Activated T-cell treated with anti-CD3 and anti-CD28 coated beads, Interleukin-2, amount 50 U/mL, for 24 hours (primary cell): ENCODE data around the gene UFSP2.

Source experiments
- DNase-seq: peaks from one replicate; pipeline ENCODE4 v3.0.0-alpha.2; 2020
- H3K27ac Mint-ChIP-seq: 2 replicates; pipeline ENCODE4 v1.8.0; 2020; ENCODE audit warnings: mild to moderate bottlenecking, mixed read lengths
- H3K27me3 Mint-ChIP-seq: 2 replicates; pipeline ENCODE4 v1.8.0; 2020; ENCODE audit warnings: mixed read lengths
- H3K36me3 Mint-ChIP-seq: 2 replicates; pipeline ENCODE4 v1.8.0; 2020; ENCODE audit warnings: low read depth, mixed read lengths
- H3K4me1 Mint-ChIP-seq: 2 replicates; pipeline ENCODE4 v1.8.0; 2020; ENCODE audit warnings: low read depth, mixed read lengths
- H3K4me3 Mint-ChIP-seq: 2 replicates; pipeline ENCODE4 v1.8.0; 2020; ENCODE audit warnings: mild to moderate bottlenecking, moderate library complexity, mixed read lengths
- H3K9me3 Mint-ChIP-seq: 2 replicates; pipeline ENCODE4 v1.8.0; 2020; ENCODE audit warnings: mixed read lengths

Gene UFSP2, protein sequence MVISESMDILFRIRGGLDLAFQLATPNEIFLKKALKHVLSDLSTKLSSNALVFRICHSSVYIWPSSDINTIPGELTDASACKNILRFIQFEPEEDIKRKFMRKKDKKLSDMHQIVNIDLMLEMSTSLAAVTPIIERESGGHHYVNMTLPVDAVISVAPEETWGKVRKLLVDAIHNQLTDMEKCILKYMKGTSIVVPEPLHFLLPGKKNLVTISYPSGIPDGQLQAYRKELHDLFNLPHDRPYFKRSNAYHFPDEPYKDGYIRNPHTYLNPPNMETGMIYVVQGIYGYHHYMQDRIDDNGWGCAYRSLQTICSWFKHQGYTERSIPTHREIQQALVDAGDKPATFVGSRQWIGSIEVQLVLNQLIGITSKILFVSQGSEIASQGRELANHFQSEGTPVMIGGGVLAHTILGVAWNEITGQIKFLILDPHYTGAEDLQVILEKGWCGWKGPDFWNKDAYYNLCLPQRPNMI

DNA sequence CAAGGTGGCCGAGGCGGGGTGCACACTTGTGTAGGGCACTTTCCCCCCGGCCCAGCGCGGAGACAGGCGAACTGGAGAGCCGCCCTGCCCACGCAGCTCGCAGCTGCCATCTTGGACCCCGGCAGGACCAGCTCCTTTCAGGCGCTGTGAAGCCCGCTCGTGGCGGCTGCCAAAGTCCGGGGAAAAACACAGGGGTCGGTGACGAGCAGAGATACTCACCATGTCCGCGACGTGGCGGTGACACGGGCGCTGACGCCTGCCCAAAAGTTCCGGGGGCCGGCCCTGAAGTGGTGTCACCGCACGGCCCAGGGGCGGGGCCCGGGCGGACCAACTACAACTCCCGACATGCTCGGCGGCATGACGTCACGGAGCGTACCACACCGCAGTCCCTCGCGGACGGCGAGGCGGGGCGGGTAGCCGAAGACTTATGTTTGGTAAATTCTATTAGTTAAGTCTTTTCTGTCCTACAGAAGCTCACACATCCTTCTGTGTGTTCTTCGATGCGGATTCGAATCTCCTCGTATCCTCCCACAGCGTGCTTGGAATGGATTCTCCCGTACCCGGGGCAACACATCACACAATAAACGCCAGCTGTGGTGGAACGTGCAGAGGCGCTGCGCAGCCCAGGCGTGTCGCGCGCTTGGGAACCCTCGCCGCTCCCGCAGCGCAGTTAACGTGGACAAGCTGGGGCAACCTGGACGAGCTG lies at the start of gene UFSP2:
TSS of gene UFSP2 (minus strand) at position 318 of the 706 bp plus-strand sequence. CDS start at position 222, 96 bp downstream.
- Mint-ChIP-seq H3K4me1 (peaks cover 35% of the 10 kb centered on the region), H3K9me3 (no peaks in the 10 kb centered on the region), H3K27me3 (peaks cover 3% of the 10 kb centered on the region), H3K4me3 (peak within 1 kb of the TSS; percentile 83), H3K36me3 (peaks cover 33% of the 10 kb centered on the region), H3K27ac (peak within 1 kb of the TSS; percentile 100)
- DNase-seq = peak; percentile 97

DNA sequence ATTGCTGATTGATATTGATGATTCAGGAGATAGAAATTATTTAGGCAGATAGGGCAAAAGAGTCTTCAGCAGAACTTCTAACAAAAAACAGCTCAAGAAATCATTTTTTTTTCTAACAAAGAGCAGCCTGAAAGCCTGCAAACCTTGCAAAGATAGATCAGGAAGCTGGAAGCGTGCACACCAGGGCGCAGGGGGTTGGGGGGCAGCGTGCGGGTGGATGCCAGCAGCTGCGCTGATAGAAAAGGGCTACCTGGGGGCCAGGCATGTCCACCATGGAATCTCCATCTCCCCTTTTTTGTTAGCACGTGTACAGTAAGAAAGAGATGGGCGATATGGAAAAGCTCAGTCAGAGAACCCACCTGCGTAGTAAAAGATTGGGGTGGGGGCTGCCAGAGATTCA lies 47.5 kb upstream of the UFSP2 start:
- H3K36me3 Mint-ChIP-seq = no peaks in the 10 kb centered on the region
- H3K27me3 Mint-ChIP-seq = peaks cover 22% of the 10 kb centered on the region
- H3K4me3 Mint-ChIP-seq = no peak overlapping the region
- no peak overlapping the region for H3K27ac Mint-ChIP-seq
- no peak for DNase-seq
- peaks cover 8% of the 10 kb centered on the region for H3K4me1 Mint-ChIP-seq
- no peaks in the 10 kb centered on the region for H3K9me3 Mint-ChIP-seq

DNA sequence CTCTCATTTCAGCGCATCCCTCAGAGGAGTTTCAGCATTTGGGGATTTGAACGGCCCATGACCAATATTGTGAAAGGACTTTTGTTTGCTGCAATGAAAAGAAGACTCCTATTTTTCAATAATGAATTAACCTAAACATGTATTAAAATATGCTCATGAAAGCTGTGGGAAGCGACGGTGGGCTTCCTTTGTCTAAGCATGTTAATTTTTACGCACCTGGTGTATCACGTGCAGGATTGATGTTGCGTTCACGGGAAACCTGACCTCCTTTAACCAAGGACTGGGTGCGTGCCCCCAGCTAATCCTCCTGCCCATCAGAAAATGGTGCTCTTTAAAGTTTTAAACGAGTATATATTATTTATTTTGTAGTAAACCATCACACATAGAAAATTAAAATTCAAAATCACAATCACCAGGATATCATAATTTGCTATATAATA lies 46.4 kb upstream of the UFSP2 start:
- no peak for DNase-seq
- H3K4me3 Mint-ChIP-seq = peak overlapping the region; percentile 82
- no peaks in the 10 kb centered on the region for H3K36me3 Mint-ChIP-seq
- peaks cover 8% of the 10 kb centered on the region for H3K4me1 Mint-ChIP-seq
- H3K27me3 Mint-ChIP-seq = peaks cover 17% of the 10 kb centered on the region
- H3K27ac Mint-ChIP-seq = peak overlapping the region; percentile 71
- H3K9me3 Mint-ChIP-seq = no peaks in the 10 kb centered on the region

DNA sequence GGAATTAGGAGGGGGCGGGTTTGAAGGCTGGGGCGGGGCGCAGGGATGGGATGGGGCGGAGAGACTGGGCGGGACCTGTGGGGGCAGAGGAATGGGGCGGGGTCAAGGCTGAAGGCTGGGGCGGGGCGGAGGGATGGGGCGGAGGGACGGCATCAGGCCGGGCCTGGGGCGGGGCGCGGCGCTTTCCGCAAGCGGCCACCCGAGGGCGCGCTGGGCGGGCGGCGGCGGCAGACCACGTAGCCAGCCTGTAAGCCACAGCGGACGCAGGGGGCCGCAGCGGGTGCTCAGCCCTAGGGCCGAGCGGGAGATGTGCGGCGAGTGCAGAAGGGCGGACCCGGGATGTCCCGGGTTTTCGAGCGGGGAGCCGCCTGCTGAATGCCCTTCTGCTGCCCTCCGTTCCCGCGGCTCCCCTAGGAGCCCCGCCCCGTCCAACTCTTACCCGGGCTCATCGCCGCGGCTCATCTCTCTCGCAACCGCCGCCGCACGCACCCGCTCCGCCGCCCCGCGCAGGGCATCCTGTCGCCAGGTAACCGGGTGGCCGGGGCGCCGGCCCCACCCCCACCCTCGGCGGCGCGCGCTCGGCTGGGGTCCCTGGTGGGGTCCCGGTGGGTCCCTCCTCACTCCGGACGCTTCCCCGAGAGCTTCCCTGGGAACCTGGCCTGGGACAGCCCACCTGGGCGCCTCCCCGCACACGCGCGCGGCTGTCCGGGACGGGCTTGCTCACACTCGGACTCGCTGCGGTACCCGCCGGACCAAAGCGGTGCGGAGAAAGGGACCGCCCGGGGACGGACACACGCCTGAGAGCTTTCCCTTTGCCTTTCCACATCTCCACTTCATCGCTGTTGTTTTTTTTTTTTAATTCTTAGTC lies 45.7 kb upstream of the UFSP2 start, which contains the start of gene CCDC110:
TSS of gene CCDC110 (minus strand) at position 499 of the 868 bp plus-strand sequence. CDS start at position 449, 50 bp downstream.
- Mint-ChIP-seq H3K27me3 (peaks cover 11% of the 10 kb centered on the region), H3K4me3 (peak within 1 kb of the TSS; percentile 82), H3K27ac (peak within 1 kb of the TSS; percentile 71), H3K4me1 (peaks cover 8% of the 10 kb centered on the region), H3K36me3 (no peaks in the 10 kb centered on the region), H3K9me3 (no peaks in the 10 kb centered on the region)
- peak; percentile 92 for DNase-seq

DNA sequence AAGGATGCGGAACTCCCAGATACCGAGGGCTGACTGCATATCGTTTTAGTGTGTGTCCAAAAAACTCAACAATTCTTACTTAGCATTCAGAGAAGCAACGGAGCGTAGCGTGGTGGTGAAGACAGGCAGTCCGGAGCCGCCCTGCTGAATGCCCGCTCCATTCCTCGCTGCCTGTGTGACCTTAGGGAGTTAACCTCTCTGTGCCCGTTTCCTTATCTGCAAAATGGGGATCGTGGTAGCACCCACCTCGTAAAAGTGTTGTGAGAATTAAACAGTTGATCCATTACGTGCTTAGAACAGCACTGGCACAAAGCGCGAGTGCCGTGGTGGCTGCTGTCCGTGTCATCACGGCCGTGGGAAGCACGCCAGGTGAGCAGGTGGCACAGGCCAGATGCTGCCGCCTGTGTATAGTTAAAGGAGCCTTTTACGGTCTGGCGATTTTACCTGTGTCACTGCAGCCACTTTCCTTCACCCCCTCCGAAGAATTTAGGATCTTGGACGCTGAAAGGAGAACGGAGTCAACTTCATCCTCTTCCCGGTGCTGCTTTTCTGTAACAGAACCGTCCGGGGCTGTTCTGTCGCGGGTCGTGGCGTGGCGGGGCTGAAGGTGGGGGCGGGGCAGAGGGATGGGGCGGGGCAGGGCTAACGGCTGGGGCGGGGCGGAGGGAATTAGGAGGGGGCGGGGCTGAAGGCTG lies 44.9 kb upstream of the UFSP2 start:
- Mint-ChIP-seq H3K4me1 (peaks cover 8% of the 10 kb centered on the region), H3K4me3 (peak overlapping the region; percentile 73), H3K27me3 (peaks cover 11% of the 10 kb centered on the region), H3K27ac (peak overlapping the region; percentile 19), H3K36me3 (no peaks in the 10 kb centered on the region), H3K9me3 (no peaks in the 10 kb centered on the region)
- DNase-seq = no peak

DNA sequence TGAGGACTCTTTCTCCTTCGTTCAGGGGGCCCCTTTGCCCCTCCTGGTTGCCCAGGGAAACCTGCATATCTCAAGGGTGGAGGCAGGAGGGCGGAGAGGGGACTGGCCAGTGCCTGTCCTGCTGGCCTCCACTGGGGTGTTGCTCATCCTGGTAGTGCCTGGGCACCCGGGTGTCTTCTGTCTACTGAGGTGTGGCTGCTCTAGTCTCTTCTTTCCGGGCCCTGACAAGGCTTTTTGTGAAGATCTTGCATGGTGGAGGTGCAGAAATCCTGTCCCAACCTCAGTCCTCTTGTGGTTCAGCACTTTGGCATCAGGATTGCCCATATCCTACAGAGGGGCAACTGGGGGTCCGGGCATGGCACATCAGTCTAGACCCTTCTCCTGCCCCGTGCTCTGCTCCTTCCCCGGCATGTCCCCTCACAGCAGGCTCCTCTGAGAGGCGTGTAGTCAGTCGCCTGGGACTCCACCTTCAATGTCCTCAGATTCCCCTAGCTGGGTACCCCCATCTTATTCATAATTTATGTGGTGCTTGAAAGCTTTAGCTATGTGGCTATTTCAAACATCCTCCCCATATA lies 43.9 kb upstream of the UFSP2 start:
- Mint-ChIP-seq H3K4me3 (no peak overlapping the region), H3K4me1 (peaks cover 8% of the 10 kb centered on the region), H3K27me3 (peaks cover 11% of the 10 kb centered on the region), H3K36me3 (no peaks in the 10 kb centered on the region), H3K27ac (no peak overlapping the region), H3K9me3 (no peaks in the 10 kb centered on the region)
- no peak for DNase-seq

DNA sequence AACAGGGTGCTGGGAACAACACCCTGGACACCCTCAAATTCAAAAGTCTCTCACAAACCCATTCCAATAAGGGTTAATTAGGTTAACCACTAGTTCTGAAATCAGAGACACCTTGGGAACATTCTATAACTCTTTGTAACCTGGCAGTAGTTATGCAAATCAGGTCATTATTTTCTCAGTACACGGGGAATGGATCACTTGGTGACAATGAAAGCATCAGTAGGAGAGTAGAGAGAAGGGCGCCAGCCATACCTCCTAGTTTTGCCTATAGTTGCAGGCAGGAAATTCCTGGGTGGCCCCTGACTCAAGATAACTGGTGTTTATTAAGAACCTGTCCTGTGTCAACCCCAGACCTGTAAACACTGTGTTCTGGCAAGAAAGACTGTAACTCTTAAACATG lies 43.2 kb upstream of the UFSP2 start:
- H3K36me3 Mint-ChIP-seq = no peaks in the 10 kb centered on the region
- H3K9me3 Mint-ChIP-seq = no peaks in the 10 kb centered on the region
- peaks cover 8% of the 10 kb centered on the region for H3K4me1 Mint-ChIP-seq
- H3K27me3 Mint-ChIP-seq = peaks cover 11% of the 10 kb centered on the region
- no peak overlapping the region for H3K4me3 Mint-ChIP-seq
- H3K27ac Mint-ChIP-seq = no peak overlapping the region
- DNase-seq = no peak

DNA sequence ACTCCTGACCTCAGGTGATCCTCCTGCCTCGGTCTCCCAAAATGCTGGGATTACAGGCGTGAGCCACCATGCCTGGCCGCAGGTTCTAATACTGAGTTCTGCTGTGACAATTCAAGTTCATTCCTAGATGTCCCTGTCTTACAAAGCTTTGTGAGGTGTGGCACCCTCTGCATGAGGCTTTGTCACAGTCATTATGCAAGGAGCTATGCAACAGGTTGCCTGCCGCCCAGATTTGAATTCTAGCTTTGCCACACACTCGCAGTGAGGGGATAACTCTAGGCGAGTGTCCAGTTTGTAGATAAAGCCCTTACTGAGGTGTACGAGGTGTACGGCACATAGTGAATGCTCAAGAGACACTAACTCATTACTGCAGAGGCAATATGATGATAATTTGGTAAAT lies 42.2 kb upstream of the UFSP2 start:
- Mint-ChIP-seq H3K4me1 (peaks cover 8% of the 10 kb centered on the region), H3K36me3 (no peaks in the 10 kb centered on the region), H3K9me3 (no peaks in the 10 kb centered on the region), H3K27ac (no peak overlapping the region), H3K4me3 (no peak overlapping the region), H3K27me3 (peaks cover 11% of the 10 kb centered on the region)
- no peak for DNase-seq

DNA sequence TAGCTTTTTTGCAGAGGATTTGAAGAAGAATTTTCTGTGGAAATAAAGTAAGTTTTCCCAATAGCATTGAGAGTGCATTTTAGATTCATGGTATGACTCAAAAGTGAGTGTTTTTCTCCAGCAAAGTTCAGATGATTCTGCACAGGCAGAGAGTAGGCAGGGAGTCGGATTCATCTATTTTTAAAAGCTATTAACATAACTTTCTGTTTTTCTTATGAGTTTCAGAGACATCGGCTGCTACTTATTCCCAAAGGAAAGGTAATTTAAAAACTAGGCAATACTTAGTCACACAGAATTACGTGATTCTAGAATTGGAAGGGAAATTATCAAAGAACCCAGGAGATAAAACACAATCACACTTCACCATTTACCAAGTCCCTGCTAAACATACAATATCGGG lies 41.3 kb upstream of the UFSP2 start:
- H3K27me3 Mint-ChIP-seq = peaks cover 11% of the 10 kb centered on the region
- H3K4me3 Mint-ChIP-seq = no peak overlapping the region
- DNase-seq = no peak
- no peaks in the 10 kb centered on the region for H3K9me3 Mint-ChIP-seq
- H3K4me1 Mint-ChIP-seq = peaks cover 8% of the 10 kb centered on the region
- no peak overlapping the region for H3K27ac Mint-ChIP-seq
- H3K36me3 Mint-ChIP-seq = no peaks in the 10 kb centered on the region

DNA sequence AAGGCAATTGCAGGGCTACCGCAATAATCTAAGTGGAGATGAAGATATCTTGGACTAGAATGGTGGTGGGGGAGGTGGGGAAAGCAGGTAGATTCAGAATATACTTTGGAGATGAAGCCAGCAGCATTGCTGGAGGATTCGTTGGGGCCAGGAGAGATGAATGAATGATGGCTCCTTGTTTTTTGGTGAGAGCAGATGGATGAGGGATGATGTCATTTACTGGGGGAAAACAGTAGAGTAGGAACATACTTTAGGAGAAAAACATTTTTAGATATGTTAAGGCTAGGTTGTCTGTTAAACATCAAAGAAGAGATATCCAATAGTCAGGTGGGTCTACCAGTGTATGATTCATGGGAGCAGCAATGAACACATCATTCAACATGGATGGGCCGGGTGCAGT lies 39.9 kb upstream of the UFSP2 start:
- no peaks in the 10 kb centered on the region for H3K9me3 Mint-ChIP-seq
- no peak overlapping the region for H3K4me3 Mint-ChIP-seq
- peaks cover 5% of the 10 kb centered on the region for H3K4me1 Mint-ChIP-seq
- peaks cover 11% of the 10 kb centered on the region for H3K27me3 Mint-ChIP-seq
- no peaks in the 10 kb centered on the region for H3K36me3 Mint-ChIP-seq
- DNase-seq = no peak
- no peak overlapping the region for H3K27ac Mint-ChIP-seq

DNA sequence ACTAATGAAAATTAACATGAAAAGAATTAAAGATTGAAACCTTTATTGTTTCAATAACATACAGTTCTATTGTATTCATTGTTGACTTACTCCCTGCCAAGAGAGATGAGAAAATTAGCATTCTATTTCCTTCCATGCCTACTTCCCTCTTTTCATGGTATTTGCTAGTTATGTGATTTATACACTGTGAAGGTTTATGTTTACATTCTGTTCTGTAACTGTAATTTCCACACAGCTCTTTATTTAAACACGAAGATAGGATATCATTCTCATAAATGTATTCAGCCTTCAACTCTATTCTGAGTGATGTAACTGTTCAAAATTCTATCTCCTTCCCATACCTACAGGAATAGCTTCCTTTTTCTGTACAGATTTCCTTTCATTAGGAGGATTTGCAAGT lies 39.1 kb upstream of the UFSP2 start:
- H3K9me3 Mint-ChIP-seq = no peaks in the 10 kb centered on the region
- peaks cover 13% of the 10 kb centered on the region for H3K27me3 Mint-ChIP-seq
- DNase-seq = no peak

DNA sequence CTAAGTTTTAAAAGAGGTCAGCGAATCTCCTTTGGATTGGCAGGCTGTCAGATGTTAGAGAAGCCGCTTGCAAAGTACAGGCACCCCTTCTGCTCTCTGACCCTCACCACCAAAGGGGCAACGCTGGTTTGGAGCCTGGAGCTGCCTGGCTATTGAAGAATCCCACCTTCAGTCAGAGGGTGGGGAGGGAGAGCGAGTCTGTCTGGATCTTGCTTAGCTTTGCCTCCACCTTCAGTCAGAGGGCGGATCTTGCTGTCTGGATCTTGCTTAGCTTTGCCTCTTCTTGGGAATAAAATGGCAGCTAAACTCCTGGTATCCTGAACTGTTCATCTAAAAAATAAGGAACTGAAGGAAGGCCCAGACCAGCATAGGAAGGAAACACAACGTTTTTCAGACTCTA lies 38.4 kb upstream of the UFSP2 start:
- DNase-seq = no peak
- Mint-ChIP-seq H3K9me3 (no peaks in the 10 kb centered on the region), H3K4me3 (no peak overlapping the region), H3K27ac (no peak overlapping the region), H3K36me3 (no peaks in the 10 kb centered on the region), H3K4me1 (no peaks in the 10 kb centered on the region), H3K27me3 (peaks cover 10% of the 10 kb centered on the region)

More for the DNA sequence above, 39.1 kb upstream of the UFSP2 start:
- Mint-ChIP-seq H3K4me3 (no peak overlapping the region), H3K4me1 (no peaks in the 10 kb centered on the region), H3K36me3 (no peaks in the 10 kb centered on the region), H3K27ac (no peak overlapping the region)

DNA sequence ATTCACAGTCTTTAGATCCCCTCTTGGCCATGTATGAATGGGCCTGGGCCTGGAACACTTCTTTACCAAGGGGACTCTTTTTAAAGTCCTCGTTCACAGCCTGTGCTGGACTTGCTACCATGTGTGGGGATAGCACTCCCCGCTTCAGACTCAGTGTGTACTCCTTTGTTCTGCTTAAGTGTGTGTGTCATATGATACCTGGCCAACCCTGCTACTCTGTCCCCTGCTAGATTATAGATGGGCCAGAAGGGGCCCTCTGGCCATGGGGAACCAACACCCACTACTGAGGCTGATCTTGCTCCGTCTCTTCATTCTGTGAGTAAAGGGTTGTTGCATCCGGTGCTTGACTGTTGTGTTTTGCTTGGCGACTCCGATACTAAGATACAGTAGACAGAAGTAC lies 37.8 kb upstream of the UFSP2 start:
- DNase-seq = no peak
- Mint-ChIP-seq H3K27ac (no peak overlapping the region), H3K9me3 (no peaks in the 10 kb centered on the region), H3K27me3 (peaks cover 6% of the 10 kb centered on the region), H3K4me3 (no peak overlapping the region), H3K36me3 (no peaks in the 10 kb centered on the region), H3K4me1 (no peaks in the 10 kb centered on the region)
